Nephron progenitor cell (in vitro differentiated cells): ENCODE results near the gene AQP9.

Experiments
- DNase-seq: peaks from one replicate; pipeline ENCODE4 v3.0.0; 2021
- H3K27ac Mint-ChIP-seq: 2 replicates; pipeline ENCODE4 v1.8.0; 2021; ENCODE audit warnings: mild to moderate bottlenecking, moderate library complexity, mixed read lengths
- H3K27me3 Mint-ChIP-seq: 2 replicates; pipeline ENCODE4 v1.8.0; 2021; ENCODE audit warnings: mild to moderate bottlenecking, low read depth, mixed read lengths; ENCODE audit not compliant: poor library complexity
- H3K36me3 Mint-ChIP-seq: 2 replicates; pipeline ENCODE4 v1.8.0; 2021; ENCODE audit warnings: low read depth, mixed read lengths
- H3K4me1 Mint-ChIP-seq: 2 replicates; pipeline ENCODE4 v1.8.0; 2021; ENCODE audit warnings: mixed read lengths
- H3K4me3 Mint-ChIP-seq: 2 replicates; pipeline ENCODE4 v1.8.0; 2021; ENCODE audit warnings: mild to moderate bottlenecking, moderate library complexity, mixed read lengths
- H3K9me3 Mint-ChIP-seq: 2 replicates; pipeline ENCODE4 v1.8.0; 2021; ENCODE audit warnings: mild to moderate bottlenecking, moderate library complexity, mixed read lengths
- TF ChIP-seq, protein P1 (sequence below): fragments of 200-600 bp; sonication (generic); IDR thresholded peaks from 2 replicates; pipeline ENCODE4 v1.5.0; 2021; ENCODE audit warnings: antibody characterized with exemption

Gene AQP9

DNA sequence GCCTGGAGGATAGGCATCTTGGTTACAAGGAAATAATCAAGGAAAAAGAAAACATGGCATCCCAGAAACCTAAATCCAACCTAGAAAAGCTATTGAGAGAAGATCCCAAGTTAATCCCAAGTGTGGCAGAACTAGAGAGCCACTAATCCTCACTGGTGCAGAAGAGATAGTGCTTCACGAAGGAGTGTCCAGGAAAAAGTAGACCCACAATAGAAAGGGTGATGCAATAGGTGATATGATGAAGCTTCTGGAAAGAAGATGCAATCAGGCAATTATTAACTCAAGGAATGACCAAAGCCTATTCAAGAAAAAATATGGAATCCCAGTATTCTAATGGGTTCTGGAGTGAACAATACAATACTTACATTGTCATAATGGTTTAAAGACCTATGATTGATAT, 95.2 kb downstream of the AQP9 start:
- H3K9me3 Mint-ChIP-seq, result peaks cover 22% of the 10 kb centered on the region
- DNase-seq, result no peak
- no peak overlapping the region for H3K4me3 Mint-ChIP-seq
- TF ChIP-seq, protein P1, sequence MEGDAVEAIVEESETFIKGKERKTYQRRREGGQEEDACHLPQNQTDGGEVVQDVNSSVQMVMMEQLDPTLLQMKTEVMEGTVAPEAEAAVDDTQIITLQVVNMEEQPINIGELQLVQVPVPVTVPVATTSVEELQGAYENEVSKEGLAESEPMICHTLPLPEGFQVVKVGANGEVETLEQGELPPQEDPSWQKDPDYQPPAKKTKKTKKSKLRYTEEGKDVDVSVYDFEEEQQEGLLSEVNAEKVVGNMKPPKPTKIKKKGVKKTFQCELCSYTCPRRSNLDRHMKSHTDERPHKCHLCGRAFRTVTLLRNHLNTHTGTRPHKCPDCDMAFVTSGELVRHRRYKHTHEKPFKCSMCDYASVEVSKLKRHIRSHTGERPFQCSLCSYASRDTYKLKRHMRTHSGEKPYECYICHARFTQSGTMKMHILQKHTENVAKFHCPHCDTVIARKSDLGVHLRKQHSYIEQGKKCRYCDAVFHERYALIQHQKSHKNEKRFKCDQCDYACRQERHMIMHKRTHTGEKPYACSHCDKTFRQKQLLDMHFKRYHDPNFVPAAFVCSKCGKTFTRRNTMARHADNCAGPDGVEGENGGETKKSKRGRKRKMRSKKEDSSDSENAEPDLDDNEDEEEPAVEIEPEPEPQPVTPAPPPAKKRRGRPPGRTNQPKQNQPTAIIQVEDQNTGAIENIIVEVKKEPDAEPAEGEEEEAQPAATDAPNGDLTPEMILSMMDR, result no peak
- H3K27me3 Mint-ChIP-seq, result no peaks in the 10 kb centered on the region
- no peak overlapping the region for H3K27ac Mint-ChIP-seq
- peaks cover 34% of the 10 kb centered on the region for H3K4me1 Mint-ChIP-seq
- H3K36me3 Mint-ChIP-seq, result peaks cover 9% of the 10 kb centered on the region
